ENCODE measurements around the gene DERA.
A peak's percentile ranks its signal among the peaks of the same experiment; 100 is the strongest.

The DERA gene

DNA sequence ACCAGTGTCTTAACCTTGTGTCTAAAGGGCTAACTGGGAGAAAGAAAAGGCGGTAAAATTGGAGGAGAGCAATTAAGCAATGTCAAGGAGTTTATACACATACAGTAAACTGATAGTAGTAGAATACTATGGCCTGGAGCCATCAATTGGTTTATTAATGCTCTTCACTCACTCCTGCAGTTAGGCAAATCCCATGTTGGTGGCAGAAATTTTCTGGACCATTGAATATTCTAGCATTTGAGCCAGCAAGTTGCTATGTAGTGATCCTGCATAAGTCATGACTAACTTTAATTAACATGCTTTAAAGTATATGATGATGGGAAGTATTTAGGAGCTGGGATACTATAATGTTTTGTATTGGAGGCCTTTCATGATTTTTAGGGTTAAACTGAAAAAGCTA is 14.3 kb upstream of the DERA start:
- Histone ChIP-seq H4K20me1 (ENCODE audit: insufficient read depth) (0 out of 2 replicates have a peak, but pooled peaks cover 4% of the 10 kb centered on the region), H3K27ac (no peak overlapping the region), H3K79me2 (ENCODE audit: insufficient read depth, low read depth) (no peaks in the 10 kb centered on the region), H3K4me1 (ENCODE audit: low read depth, poor library complexity, severe bottlenecking) (peaks cover 16% of the 10 kb centered on the region), H3K4me3 (IDR thresholded peaks at IDR 0.05; ENCODE audit: insufficient read depth, low read depth, low read length) (no peak overlapping the region), H3K36me3 (ENCODE audit: insufficient read depth) (peaks cover 12% of the 10 kb centered on the region; the same call in 1 of the 2 replicates), H3K27me3 (ENCODE audit: insufficient read depth, low read depth) (no peaks in the 10 kb centered on the region), H3K9ac (no peak overlapping the region), H2AFZ (ENCODE audit: low read depth) (no peak overlapping the region), H3K4me2 (no peak overlapping the region)
- TF ChIP-seq, protein P1, sequence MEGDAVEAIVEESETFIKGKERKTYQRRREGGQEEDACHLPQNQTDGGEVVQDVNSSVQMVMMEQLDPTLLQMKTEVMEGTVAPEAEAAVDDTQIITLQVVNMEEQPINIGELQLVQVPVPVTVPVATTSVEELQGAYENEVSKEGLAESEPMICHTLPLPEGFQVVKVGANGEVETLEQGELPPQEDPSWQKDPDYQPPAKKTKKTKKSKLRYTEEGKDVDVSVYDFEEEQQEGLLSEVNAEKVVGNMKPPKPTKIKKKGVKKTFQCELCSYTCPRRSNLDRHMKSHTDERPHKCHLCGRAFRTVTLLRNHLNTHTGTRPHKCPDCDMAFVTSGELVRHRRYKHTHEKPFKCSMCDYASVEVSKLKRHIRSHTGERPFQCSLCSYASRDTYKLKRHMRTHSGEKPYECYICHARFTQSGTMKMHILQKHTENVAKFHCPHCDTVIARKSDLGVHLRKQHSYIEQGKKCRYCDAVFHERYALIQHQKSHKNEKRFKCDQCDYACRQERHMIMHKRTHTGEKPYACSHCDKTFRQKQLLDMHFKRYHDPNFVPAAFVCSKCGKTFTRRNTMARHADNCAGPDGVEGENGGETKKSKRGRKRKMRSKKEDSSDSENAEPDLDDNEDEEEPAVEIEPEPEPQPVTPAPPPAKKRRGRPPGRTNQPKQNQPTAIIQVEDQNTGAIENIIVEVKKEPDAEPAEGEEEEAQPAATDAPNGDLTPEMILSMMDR (conservative IDR thresholded peaks at IDR 0.05; ENCODE audit: low read depth, low read length), result no peak

DNA sequence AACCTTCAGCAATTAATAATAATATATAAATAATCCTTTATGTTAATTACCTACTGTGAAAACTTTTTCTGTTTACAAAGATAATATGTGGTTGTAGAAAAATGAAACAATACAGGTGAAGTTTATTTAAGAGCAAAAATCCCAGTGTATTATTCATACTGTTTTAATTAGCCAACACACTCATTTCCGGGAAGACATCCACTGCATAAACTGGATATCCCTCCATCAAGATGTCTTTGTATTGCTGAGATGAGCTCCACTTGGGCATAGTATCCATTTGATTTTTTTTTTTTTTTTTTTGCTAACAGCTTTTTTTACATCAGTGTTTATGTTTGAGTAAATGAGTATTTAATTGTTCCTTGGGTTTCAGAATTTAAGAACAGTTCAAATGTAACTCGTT is 13.7 kb upstream of the DERA start:
- no peak overlapping the region for H3K27ac ChIP-seq
- no peaks in the 10 kb centered on the region for H3K27me3 ChIP-seq (ENCODE audit: insufficient read depth, low read depth)
- no peak overlapping the region for H2AFZ ChIP-seq (ENCODE audit: low read depth)
- H3K36me3 ChIP-seq (ENCODE audit: insufficient read depth), result peaks cover 12% of the 10 kb centered on the region; the same call in 1 of the 2 replicates
- H3K79me2 ChIP-seq (ENCODE audit: insufficient read depth, low read depth), result no peaks in the 10 kb centered on the region
- H3K4me1 ChIP-seq (ENCODE audit: low read depth, poor library complexity, severe bottlenecking), result peaks cover 16% of the 10 kb centered on the region
- H4K20me1 ChIP-seq (ENCODE audit: insufficient read depth), result 0 out of 2 replicates have a peak, but pooled peaks cover 4% of the 10 kb centered on the region
- H3K9ac ChIP-seq, result no peak overlapping the region
- TF ChIP-seq, protein P1 (conservative IDR thresholded peaks at IDR 0.05; ENCODE audit: low read depth, low read length), result no peak
- H3K4me2 ChIP-seq, result no peak overlapping the region
- H3K4me3 ChIP-seq (IDR thresholded peaks at IDR 0.05; ENCODE audit: insufficient read depth, low read depth, low read length), result no peak overlapping the region

DNA sequence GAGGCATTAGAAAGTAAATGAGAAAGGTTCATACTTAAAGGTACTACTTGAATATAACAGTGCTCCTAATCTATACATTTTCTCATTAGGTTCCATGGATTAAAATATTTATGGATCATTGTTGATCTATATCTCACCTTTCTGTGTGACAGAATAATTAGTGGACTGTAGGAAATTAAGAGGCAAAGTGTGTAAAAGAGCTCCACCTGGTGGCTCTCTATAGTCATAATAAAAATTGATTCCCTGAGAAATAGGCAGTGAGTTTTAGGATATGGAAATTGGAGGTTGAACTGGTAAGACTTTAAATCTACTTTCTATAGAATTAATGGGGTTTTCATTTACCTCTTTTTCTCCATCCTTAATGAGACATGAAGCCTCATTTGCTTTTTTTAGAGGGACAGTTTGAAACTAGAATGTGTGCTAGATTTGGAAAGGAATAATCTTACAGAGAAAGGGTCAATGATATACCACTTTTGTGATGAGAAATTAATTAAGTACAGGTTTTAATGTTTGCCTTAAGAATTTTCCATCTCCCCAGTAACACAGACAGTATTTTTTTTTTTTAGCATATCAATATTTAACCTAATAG is 11.8 kb upstream of the DERA start:
- no peak overlapping the region for H3K9ac ChIP-seq
- H3K4me2 ChIP-seq, result no peak overlapping the region
- H3K4me3 ChIP-seq (IDR thresholded peaks at IDR 0.05; ENCODE audit: insufficient read depth, low read depth, low read length), result no peak overlapping the region
- H3K79me2 ChIP-seq (ENCODE audit: insufficient read depth, low read depth), result no peaks in the 10 kb centered on the region
- H4K20me1 ChIP-seq (ENCODE audit: insufficient read depth), result 0 out of 2 replicates have a peak, but pooled peaks cover 4% of the 10 kb centered on the region
- H3K27ac ChIP-seq, result no peak overlapping the region
- TF ChIP-seq, protein P1 (conservative IDR thresholded peaks at IDR 0.05; ENCODE audit: low read depth, low read length), result peak; percentile 76
- no peaks in the 10 kb centered on the region for H3K27me3 ChIP-seq (ENCODE audit: insufficient read depth, low read depth)
- peaks cover 8% of the 10 kb centered on the region; the same call in 1 of the 2 replicates for H3K36me3 ChIP-seq (ENCODE audit: insufficient read depth)
- no peak overlapping the region for H2AFZ ChIP-seq (ENCODE audit: low read depth)
- H3K4me1 ChIP-seq (ENCODE audit: low read depth, poor library complexity, severe bottlenecking), result peaks cover 16% of the 10 kb centered on the region

DNA sequence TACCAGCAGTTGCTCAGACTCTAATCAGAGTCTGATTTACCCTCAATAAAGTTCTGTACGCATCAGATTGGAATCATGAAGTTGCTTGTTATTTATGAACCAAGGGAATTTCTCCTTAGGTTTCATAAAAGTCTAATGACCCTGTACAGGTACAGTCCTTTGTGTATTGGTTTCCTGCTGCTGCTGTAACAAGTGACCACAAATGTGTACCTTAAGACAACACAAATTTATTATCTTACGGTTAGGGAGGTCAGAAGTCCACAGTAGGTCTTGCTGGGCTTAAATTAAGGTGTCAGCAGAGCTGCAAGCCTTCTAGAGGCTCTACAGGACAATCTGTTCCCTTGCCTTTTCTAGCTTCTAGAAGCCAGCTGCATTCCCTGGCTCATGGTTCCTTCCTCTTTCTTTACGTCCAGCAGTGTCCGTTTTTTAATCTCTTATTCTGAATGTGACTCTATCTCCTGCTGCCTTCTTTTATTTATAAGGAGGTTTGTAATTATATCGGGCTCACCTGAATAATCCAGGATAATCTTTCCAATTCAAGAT is 6.7 kb upstream of the DERA start:
- H3K79me2 ChIP-seq (ENCODE audit: insufficient read depth, low read depth), result no peaks in the 10 kb centered on the region
- H3K36me3 ChIP-seq (ENCODE audit: insufficient read depth), result 0 out of 2 replicates have a peak, but pooled peaks cover 6% of the 10 kb centered on the region
- H2AFZ ChIP-seq (ENCODE audit: low read depth), result no peak overlapping the region
- no peak overlapping the region for H3K27ac ChIP-seq
- no peaks in the 10 kb centered on the region for H4K20me1 ChIP-seq (ENCODE audit: insufficient read depth)
- TF ChIP-seq, protein P1 (conservative IDR thresholded peaks at IDR 0.05; ENCODE audit: low read depth, low read length), result no peak
- no peak overlapping the region for H3K4me3 ChIP-seq (IDR thresholded peaks at IDR 0.05; ENCODE audit: insufficient read depth, low read depth, low read length)
- H3K27me3 ChIP-seq (ENCODE audit: insufficient read depth, low read depth), result no peaks in the 10 kb centered on the region
- no peak overlapping the region for H3K9ac ChIP-seq
- no peak overlapping the region for H3K4me2 ChIP-seq
- H3K4me1 ChIP-seq (ENCODE audit: low read depth, poor library complexity, severe bottlenecking), result no peaks in the 10 kb centered on the region

Data from KMS-11 (cell line).